Colonic mucosa (tissue), 4 donors: ENCODE measurements around the gene RASGRP3. TPM values are rescaled to one million over a fixed set of nuclear protein-coding genes. Genes with fewer than 3 reads are reported as not detected.

ENCODE experiments used
- DNase-seq: peaks from one replicate; pipeline ENCODE4 v3.0.0-alpha.2; 2020
- H3K27ac ChIP-seq: fragments of 200-600 bp; one replicate; pipeline ENCODE4 v1.8.0; 2021
- H3K27me3 ChIP-seq: fragments of 200-600 bp; one replicate; pipeline ENCODE4 v1.8.0; 2021
- H3K36me3 ChIP-seq: fragments of 200-600 bp; one replicate; pipeline ENCODE4 v1.8.0; 2021
- H3K4me1 ChIP-seq: fragments of 200-600 bp; one replicate; pipeline ENCODE4 v1.8.0; 2021; ENCODE audit warnings: mild to moderate bottlenecking
- H3K4me3 ChIP-seq: fragments of 200-600 bp; one replicate; pipeline ENCODE4 v1.8.0; 2021
- H3K9ac ChIP-seq, 2 donors: one replicate each; pipeline ENCODE4 v1.7.0; 2013; ENCODE audit warnings: control low read depth in 2 of 2, low read depth in 2 of 2, low read length in 2 of 2
- H3K9me3 ChIP-seq: fragments of 200-600 bp; one replicate; pipeline ENCODE4 v1.8.0; 2021
- intact Hi-C: fragments of 100-400 bp; cut with DNase I; formaldehyde crosslinking; loops from one replicate; pipeline ENCODE4 v1.14.1; 2022
- total RNA-seq, 2 donors: library from RNA; stranded (reverse); fragmentation: NEBNext Ultra II Directional in 1 of 2; extraction: Animal tissue kit (Norgen Biotek cat#: 25700) in 1 of 2; gene quantifications; one replicate each; pipeline ENCODE4 v1.2.1, GENCODE V29; 2021
- TF ChIP-seq, protein P1 (sequence below): fragments of 200-600 bp; IDR thresholded peaks from one replicate; pipeline ENCODE4 v1.8.0; 2022; ENCODE audit warnings: antibody characterized with exemption, mild to moderate bottlenecking
- donor health status: healthy.
- donor health status: DM: no; HTN: no; CAD: no.
- donor health status: DM: no; HTN: no; CAD: no.

RASGRP3 gene
- total RNA-seq, 2 donors from 2014 or later = 3.6 to 3.9 TPM

DNA sequence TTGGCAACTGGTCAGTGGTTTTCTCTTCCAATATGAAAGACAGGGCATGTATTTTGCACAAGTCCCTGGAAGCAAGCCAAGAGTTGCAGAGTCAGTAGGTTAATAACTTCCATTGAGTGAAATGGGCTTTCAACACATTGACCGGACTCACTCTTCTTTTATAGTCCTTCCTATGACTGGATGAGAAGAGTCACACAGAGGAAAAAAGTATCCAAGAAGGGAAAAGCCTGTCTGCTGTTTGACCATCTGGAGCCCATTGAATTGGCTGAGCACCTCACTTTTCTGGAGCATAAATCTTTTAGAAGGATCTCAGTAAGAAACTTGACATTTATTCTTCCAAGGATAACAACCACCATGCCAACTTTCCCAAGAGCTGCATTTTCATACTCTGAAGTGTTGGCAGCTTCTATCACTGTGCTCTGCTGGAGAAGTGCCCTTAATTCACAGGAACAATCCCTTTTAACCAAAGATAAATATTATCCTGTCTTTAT is 45.4 kb downstream of the RASGRP3 start:
- H3K4me3 ChIP-seq = no peak overlapping the region
- no peak overlapping the region for H3K27ac ChIP-seq
- no peaks in the 10 kb centered on the region for H3K27me3 ChIP-seq
- H3K36me3 ChIP-seq = no peaks in the 10 kb centered on the region
- no peak overlapping the region for H3K9ac ChIP-seq
- no peaks in the 10 kb centered on the region for H3K9me3 ChIP-seq
- no peak for DNase-seq
- TF ChIP-seq, protein P1, sequence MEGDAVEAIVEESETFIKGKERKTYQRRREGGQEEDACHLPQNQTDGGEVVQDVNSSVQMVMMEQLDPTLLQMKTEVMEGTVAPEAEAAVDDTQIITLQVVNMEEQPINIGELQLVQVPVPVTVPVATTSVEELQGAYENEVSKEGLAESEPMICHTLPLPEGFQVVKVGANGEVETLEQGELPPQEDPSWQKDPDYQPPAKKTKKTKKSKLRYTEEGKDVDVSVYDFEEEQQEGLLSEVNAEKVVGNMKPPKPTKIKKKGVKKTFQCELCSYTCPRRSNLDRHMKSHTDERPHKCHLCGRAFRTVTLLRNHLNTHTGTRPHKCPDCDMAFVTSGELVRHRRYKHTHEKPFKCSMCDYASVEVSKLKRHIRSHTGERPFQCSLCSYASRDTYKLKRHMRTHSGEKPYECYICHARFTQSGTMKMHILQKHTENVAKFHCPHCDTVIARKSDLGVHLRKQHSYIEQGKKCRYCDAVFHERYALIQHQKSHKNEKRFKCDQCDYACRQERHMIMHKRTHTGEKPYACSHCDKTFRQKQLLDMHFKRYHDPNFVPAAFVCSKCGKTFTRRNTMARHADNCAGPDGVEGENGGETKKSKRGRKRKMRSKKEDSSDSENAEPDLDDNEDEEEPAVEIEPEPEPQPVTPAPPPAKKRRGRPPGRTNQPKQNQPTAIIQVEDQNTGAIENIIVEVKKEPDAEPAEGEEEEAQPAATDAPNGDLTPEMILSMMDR = no peak
- H3K4me1 ChIP-seq = no peaks in the 10 kb centered on the region
- intact Hi-C loops = no loop called here

DNA sequence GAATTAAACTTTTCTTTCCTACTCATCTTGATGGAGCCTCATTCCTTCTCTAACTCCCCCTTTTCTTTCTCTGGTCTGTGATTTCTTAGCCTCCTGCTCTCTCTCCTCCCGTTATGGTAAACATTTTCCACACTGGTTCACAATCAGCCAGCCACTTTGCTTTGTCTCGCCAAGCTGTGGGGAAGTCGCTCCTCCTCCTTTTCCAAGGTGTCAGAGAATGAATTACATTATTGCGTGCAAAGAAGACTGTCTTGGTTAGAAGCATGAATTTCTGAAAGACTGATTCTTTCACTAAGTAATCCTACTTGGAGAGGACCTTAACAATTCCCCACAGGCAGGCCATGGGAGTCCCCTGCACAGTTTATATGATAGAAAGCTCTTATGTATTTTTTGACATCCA is 46.1 kb downstream of the RASGRP3 start:
- Histone ChIP-seq H3K27ac (no peak overlapping the region), H3K9me3 (no peaks in the 10 kb centered on the region), H3K4me3 (no peak overlapping the region), H3K9ac (no peak overlapping the region), H3K4me1 (no peaks in the 10 kb centered on the region), H3K36me3 (no peaks in the 10 kb centered on the region), H3K27me3 (no peaks in the 10 kb centered on the region)
- TF ChIP-seq, protein P1 = no peak
- intact Hi-C loops = no loop called here
- DNase-seq = no peak

DNA sequence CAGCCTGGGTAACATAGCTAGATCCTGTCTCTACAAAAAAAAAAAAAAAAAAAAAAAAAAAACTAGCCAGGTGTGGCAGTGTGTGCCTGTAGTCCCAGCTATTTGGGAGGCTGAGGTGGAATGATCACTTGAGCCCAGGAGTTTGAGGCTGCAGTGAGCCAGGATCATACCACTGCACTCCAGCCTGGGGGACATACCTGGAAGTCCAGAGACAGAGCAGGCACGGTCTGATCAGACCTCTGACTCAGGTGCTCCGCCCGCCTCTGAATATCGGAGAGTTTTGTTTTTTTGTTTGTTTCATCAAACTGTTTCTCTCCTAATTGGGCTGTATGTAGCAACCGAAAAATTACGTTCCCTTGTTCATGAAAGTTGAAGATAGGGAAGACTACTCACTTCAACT is 49.2 kb downstream of the RASGRP3 start:
- no peaks in the 10 kb centered on the region for H3K4me1 ChIP-seq
- no peak overlapping the region for H3K9ac ChIP-seq
- intact Hi-C loops = no loop called here
- DNase-seq = no peak
- H3K9me3 ChIP-seq = no peaks in the 10 kb centered on the region
- no peaks in the 10 kb centered on the region for H3K27me3 ChIP-seq
- no peak overlapping the region for H3K4me3 ChIP-seq
- H3K36me3 ChIP-seq = no peaks in the 10 kb centered on the region
- H3K27ac ChIP-seq = no peak overlapping the region
- TF ChIP-seq, protein P1 = no peak

DNA sequence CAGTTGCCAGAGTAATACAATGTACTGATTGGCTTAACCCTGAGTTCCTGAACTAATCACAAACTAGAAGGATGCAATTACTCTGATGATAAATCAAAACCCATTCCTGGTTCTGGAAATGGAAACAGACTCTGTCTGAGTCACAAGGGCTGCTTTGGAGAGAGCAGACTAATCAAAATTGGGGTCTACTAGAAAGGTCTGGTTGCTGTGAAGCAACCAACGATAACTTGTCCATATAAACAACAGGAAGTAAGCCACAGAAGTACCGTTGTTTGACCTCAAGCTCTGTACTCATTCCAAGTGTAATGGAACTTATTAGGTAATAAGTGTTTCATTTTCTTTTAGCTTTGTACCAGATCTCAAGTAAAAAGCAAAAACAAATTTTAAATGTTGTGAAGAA is 49.7 kb downstream of the RASGRP3 start:
- Histone ChIP-seq H3K27ac (no peak overlapping the region), H3K9ac (no peak overlapping the region), H3K36me3 (no peaks in the 10 kb centered on the region), H3K4me1 (no peaks in the 10 kb centered on the region), H3K4me3 (no peak overlapping the region), H3K27me3 (no peaks in the 10 kb centered on the region), H3K9me3 (no peaks in the 10 kb centered on the region)
- no peak for DNase-seq
- intact Hi-C loops = no loop called here
- TF ChIP-seq, protein P1 = no peak

DNA sequence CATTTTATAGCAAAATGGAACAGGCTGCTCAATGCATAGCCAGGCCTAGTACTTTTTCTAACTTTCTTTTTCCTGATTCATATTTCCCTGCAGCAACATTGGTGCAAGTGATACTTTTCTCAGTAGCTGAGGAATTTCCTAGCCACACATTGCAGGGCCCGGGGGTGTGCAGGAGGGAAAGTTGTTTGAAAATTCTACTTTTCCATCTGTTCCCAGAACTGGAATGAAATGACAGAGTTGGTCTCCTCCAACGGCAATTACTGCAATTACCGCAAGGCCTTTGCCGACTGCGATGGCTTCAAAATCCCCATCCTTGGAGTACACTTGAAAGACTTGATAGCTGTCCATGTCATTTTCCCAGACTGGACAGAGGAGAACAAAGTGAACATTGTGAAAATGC is 50.5 kb downstream of the RASGRP3 start:
- TF ChIP-seq, protein P1 = no peak
- no peaks in the 10 kb centered on the region for H3K27me3 ChIP-seq
- no peak overlapping the region for H3K9ac ChIP-seq
- no peaks in the 10 kb centered on the region for H3K36me3 ChIP-seq
- H3K27ac ChIP-seq = no peak overlapping the region
- no peak overlapping the region for H3K4me3 ChIP-seq
- H3K4me1 ChIP-seq = no peaks in the 10 kb centered on the region
- intact Hi-C loops = no loop called here
- no peaks in the 10 kb centered on the region for H3K9me3 ChIP-seq
- DNase-seq = no peak
